ENCODE data around the gene G3BP2. TPM values are rescaled to one million over a fixed set of nuclear protein-coding genes. Genes with fewer than 3 reads are reported as not detected.

Gene G3BP2
- total RNA-seq, 2 experiments from 2014 or later = 148 to 230 TPM

- peaks cover 64% of the 10 kb centered on the region for H3K36me3 Mint-ChIP-seq
- ATAC-seq (peak; percentile 32), DNase-seq (no peak)
- H3K9me3 Mint-ChIP-seq (ENCODE audit: low read depth) = no peaks in the 10 kb centered on the region
- peaks cover 69% of the 10 kb centered on the region for H3K4me1 Mint-ChIP-seq
- CTCF ChIA-PET = interaction anchor here (1.0 to 2.7 kb wide), 10 partner anchors 10 to 193 kb away, joined by 3 to 13 read pairs (median 5); partner anchors contain the start of genes G3BP2 and USO1
- no peaks in the 10 kb centered on the region for H3K27me3 Mint-ChIP-seq
- peak overlapping the region; percentile 54 for H3K4me3 Mint-ChIP-seq
- H3K27ac Mint-ChIP-seq = peak overlapping the region; percentile 94
Observed at GRCh38 chr4:75654905-75655304, 18.3 kb downstream of the G3BP2 start.

GRCh38 chr4:75653845-75654503 lies 19.2 kb downstream of the G3BP2 start:
- ATAC-seq = peak; percentile 16
- Mint-ChIP-seq H3K27me3 (no peaks in the 10 kb centered on the region), H3K9me3 (ENCODE audit: low read depth) (no peaks in the 10 kb centered on the region), H3K27ac (peak overlapping the region; percentile 94), H3K36me3 (peaks cover 59% of the 10 kb centered on the region), H3K4me1 (peaks cover 63% of the 10 kb centered on the region), H3K4me3 (peak overlapping the region; percentile 52)
- CTCF ChIA-PET = interaction anchor here (0.5 to 2.1 kb wide), 8 partner anchors 18 to 194 kb away, joined by 3 to 13 read pairs (median 4); partner anchors contain the start of genes G3BP2 and USO1
- DNase-seq = no peak

- peaks cover 69% of the 10 kb centered on the region for H3K36me3 Mint-ChIP-seq
- H3K4me1 Mint-ChIP-seq = peaks cover 18% of the 10 kb centered on the region
- H3K4me3 Mint-ChIP-seq = no peak overlapping the region
- CTCF ChIA-PET = no interaction called here
- no peaks in the 10 kb centered on the region for H3K9me3 Mint-ChIP-seq (ENCODE audit: low read depth)
- DNase-seq (no peak), ATAC-seq (no peak)
- no peaks in the 10 kb centered on the region for H3K27me3 Mint-ChIP-seq
- H3K27ac Mint-ChIP-seq = peak overlapping the region; percentile 6
Observed at GRCh38 chr4:75644095-75644494, 29.1 kb downstream of the G3BP2 start.

- no peak for ATAC-seq
Observed at GRCh38 chr4:75643651-75644050, 29.6 kb downstream of the G3BP2 start.

GRCh38 chr4:75639124-75639695 lies 34.0 kb downstream of the G3BP2 start:
- no peak overlapping the region for H3K4me3 Mint-ChIP-seq
- H3K27me3 Mint-ChIP-seq = no peaks in the 10 kb centered on the region
- no peaks in the 10 kb centered on the region for H3K9me3 Mint-ChIP-seq (ENCODE audit: low read depth)
- DNase-seq (no peak), ATAC-seq (no peak)
- peaks cover 30% of the 10 kb centered on the region for H3K36me3 Mint-ChIP-seq
- H3K27ac Mint-ChIP-seq = peak overlapping the region; percentile 18
- H3K4me1 Mint-ChIP-seq = peaks cover 4% of the 10 kb centered on the region
- CTCF ChIA-PET = interaction anchor here (0.9 to 1.2 kb wide), 2 partner anchors 8 to 209 kb away, joined by 3 read pairs; no protein-coding TSS in a partner anchor

More at GRCh38 chr4:75643651-75644050, 29.6 kb downstream of the G3BP2 start:
- Mint-ChIP-seq H3K9me3 (ENCODE audit: low read depth) (no peaks in the 10 kb centered on the region), H3K27me3 (no peaks in the 10 kb centered on the region), H3K27ac (no peak overlapping the region), H3K36me3 (peaks cover 69% of the 10 kb centered on the region), H3K4me3 (no peak overlapping the region), H3K4me1 (peaks cover 18% of the 10 kb centered on the region)
- CTCF ChIA-PET = no interaction called here
- no peak for DNase-seq

- Mint-ChIP-seq H3K4me1 (peaks cover 5% of the 10 kb centered on the region), H3K27me3 (no peaks in the 10 kb centered on the region), H3K27ac (peak overlapping the region; percentile 47), H3K9me3 (ENCODE audit: low read depth) (no peaks in the 10 kb centered on the region), H3K4me3 (no peak overlapping the region), H3K36me3 (peaks cover 19% of the 10 kb centered on the region)
- DNase-seq = no peak
- ATAC-seq = no peak
- CTCF ChIA-PET = no interaction called here
Observed at GRCh38 chr4:75637827-75638226, 35.4 kb downstream of the G3BP2 start.

- Mint-ChIP-seq H3K36me3 (peaks cover 15% of the 10 kb centered on the region), H3K27me3 (no peaks in the 10 kb centered on the region), H3K9me3 (ENCODE audit: low read depth) (no peaks in the 10 kb centered on the region), H3K27ac (no peak overlapping the region), H3K4me1 (peaks cover 5% of the 10 kb centered on the region), H3K4me3 (no peak overlapping the region)
- DNase-seq = no peak
- CTCF ChIA-PET = no interaction called here
- ATAC-seq = no peak
Observed at GRCh38 chr4:75637176-75637575, 36.0 kb downstream of the G3BP2 start.

- CTCF ChIA-PET = interaction anchor here (1.2 kb wide), 1 partner anchor 20 kb away, joined by 3 read pairs; no protein-coding TSS in a partner anchor
- Mint-ChIP-seq H3K4me1 (peaks cover 12% of the 10 kb centered on the region), H3K27me3 (no peaks in the 10 kb centered on the region), H3K4me3 (no peak overlapping the region), H3K9me3 (ENCODE audit: low read depth) (no peaks in the 10 kb centered on the region), H3K36me3 (peaks cover 6% of the 10 kb centered on the region), H3K27ac (no peak overlapping the region)
- ATAC-seq (no peak), DNase-seq (no peak)
Observed at GRCh38 chr4:75634951-75635350, 38.3 kb downstream of the G3BP2 start.

- Mint-ChIP-seq H3K27ac (no peak overlapping the region), H3K4me3 (no peak overlapping the region), H3K27me3 (no peaks in the 10 kb centered on the region), H3K4me1 (peaks cover 16% of the 10 kb centered on the region), H3K9me3 (ENCODE audit: low read depth) (no peaks in the 10 kb centered on the region), H3K36me3 (peaks cover 2% of the 10 kb centered on the region)
- CTCF ChIA-PET = no interaction called here
- no peak for ATAC-seq
- DNase-seq = no peak
Observed at GRCh38 chr4:75634281-75634680, 38.9 kb downstream of the G3BP2 start.

- ATAC-seq (no peak), DNase-seq (no peak)
- no peaks in the 10 kb centered on the region for H3K27me3 Mint-ChIP-seq
- CTCF ChIA-PET = no interaction called here
- no peaks in the 10 kb centered on the region for H3K9me3 Mint-ChIP-seq (ENCODE audit: low read depth)
- H3K27ac Mint-ChIP-seq = no peak overlapping the region
- peaks cover 2% of the 10 kb centered on the region for H3K36me3 Mint-ChIP-seq
- no peak overlapping the region for H3K4me3 Mint-ChIP-seq
- peaks cover 17% of the 10 kb centered on the region for H3K4me1 Mint-ChIP-seq
Observed at GRCh38 chr4:75633846-75634245, 39.4 kb downstream of the G3BP2 start.

GRCh38 chr4:75630937-75631329 lies 42.3 kb downstream of the G3BP2 start:
- Mint-ChIP-seq H3K4me3 (peak overlapping the region; percentile 84), H3K36me3 (peaks cover 2% of the 10 kb centered on the region), H3K9me3 (ENCODE audit: low read depth) (no peaks in the 10 kb centered on the region), H3K27ac (peak overlapping the region; percentile 73), H3K27me3 (peaks cover 1% of the 10 kb centered on the region), H3K4me1 (peaks cover 17% of the 10 kb centered on the region)
- DNase-seq (no peak), ATAC-seq (no peak)
- CTCF ChIA-PET = interaction anchor here (1.5 to 2.4 kb wide), 2 partner anchors 78 to 93 kb away, joined by 3 to 10 read pairs; partner anchors contain the start of gene USO1

GRCh38 chr4:75630174-75630936 lies 42.9 kb downstream of the G3BP2 start, which contains the start of gene CDKL2:
Gene CDKL2, minus strand, starts transcription at chr4:75630528. Its CDS starts 4,540 bp downstream, at chr4:75625988.
- Mint-ChIP-seq H3K4me3 (peak within 1 kb of the TSS; percentile 84), H3K4me1 (peaks cover 17% of the 10 kb centered on the region), H3K27me3 (peaks cover 5% of the 10 kb centered on the region), H3K36me3 (peaks cover 2% of the 10 kb centered on the region), H3K27ac (peak within 1 kb of the TSS; percentile 73), H3K9me3 (ENCODE audit: low read depth) (no peaks in the 10 kb centered on the region)
- CTCF ChIA-PET = interaction anchor here (1.1 to 2.4 kb wide), 2 partner anchors 93 to 118 kb away, joined by 5 to 10 read pairs; partner anchors contain the start of gene USO1
- ATAC-seq = peak; percentile 100
- peak; percentile 94 for DNase-seq

GRCh38 chr4:75629239-75629638 lies 44.0 kb downstream of the G3BP2 start:
- DNase-seq (no peak), ATAC-seq (no peak)
- Mint-ChIP-seq H3K36me3 (peaks cover 2% of the 10 kb centered on the region), H3K4me3 (peak overlapping the region; percentile 28), H3K27ac (peak overlapping the region; percentile 11), H3K9me3 (ENCODE audit: low read depth) (no peaks in the 10 kb centered on the region), H3K27me3 (peaks cover 5% of the 10 kb centered on the region), H3K4me1 (peaks cover 17% of the 10 kb centered on the region)
- CTCF ChIA-PET = interaction anchor here (0.7 to 2.5 kb wide), 4 partner anchors 8 to 117 kb away, joined by 3 to 6 read pairs (median 4); partner anchors contain the start of gene USO1

Data from activated CD8-positive, alpha-beta memory T cell treated with anti-CD3 and anti-CD28 coated beads, Interleukin-2, amount 10 ng/mL, durations not matched to agents 7 days and 5 days (primary cell).